ENCODE results near the gene MMP2. TPM values are rescaled to one million over a fixed set of nuclear protein-coding genes. Genes with fewer than 3 reads are reported as not detected.

Gene MMP2
- total RNA-seq, 4 donors from 2014 or later = 52.2 to 214 (median 123) TPM

DNA sequence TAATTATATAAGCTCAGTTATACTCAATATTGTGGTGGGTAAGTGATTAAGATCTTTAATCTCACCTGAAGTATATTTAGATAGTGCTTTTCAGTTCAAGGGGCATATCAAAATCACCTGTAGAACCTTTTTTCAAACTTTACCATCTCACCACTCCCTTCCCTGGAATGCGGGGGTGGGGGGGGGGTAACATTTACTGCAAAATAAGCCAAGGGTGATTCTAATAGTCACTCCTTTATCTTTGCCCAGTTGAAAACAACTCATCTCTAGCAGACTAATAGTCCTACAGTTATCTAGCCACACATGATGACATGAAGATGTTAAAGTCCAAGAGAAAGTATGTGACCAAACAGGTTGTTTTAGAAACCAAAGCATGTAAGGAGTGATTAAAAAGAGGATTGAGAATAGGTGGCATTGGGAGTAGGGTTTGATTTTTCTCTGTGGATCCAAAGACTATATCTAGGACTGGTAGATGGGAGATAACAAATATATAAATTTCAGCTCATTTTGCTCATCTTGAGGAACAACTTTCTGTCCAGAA is 51.4 kb downstream of the MMP2 start:
- DNase-seq = no peak
- TF ChIP-seq, protein P1, sequence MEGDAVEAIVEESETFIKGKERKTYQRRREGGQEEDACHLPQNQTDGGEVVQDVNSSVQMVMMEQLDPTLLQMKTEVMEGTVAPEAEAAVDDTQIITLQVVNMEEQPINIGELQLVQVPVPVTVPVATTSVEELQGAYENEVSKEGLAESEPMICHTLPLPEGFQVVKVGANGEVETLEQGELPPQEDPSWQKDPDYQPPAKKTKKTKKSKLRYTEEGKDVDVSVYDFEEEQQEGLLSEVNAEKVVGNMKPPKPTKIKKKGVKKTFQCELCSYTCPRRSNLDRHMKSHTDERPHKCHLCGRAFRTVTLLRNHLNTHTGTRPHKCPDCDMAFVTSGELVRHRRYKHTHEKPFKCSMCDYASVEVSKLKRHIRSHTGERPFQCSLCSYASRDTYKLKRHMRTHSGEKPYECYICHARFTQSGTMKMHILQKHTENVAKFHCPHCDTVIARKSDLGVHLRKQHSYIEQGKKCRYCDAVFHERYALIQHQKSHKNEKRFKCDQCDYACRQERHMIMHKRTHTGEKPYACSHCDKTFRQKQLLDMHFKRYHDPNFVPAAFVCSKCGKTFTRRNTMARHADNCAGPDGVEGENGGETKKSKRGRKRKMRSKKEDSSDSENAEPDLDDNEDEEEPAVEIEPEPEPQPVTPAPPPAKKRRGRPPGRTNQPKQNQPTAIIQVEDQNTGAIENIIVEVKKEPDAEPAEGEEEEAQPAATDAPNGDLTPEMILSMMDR (IDR thresholded peaks at IDR 0.05) = no peak
- no peak for TF ChIP-seq POLR2A (IDR thresholded peaks at IDR 0.05)
- no peak overlapping the region for H3K4me3 ChIP-seq

DNA sequence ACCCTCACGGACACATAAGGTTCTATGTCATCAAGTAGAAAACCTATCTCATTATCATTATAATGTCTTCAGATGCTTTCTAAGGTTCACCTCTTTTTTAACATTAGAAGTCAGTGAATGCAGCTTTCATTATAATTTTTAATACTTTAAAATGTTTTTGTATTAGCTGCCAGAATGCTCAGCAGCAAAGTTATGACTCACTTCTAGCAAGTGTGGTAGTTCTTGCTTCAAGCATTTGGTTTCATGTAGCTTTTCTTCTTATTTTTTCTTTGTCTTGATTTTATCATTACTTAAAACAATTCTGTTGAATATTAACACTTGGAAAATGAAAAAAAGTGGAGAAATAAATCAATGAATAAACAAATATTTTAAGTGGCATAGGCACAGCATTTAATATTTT is 53.2 kb downstream of the MMP2 start:
- H3K36me3 ChIP-seq = no peaks in the 10 kb centered on the region
- H3K4me1 ChIP-seq = no peaks in the 10 kb centered on the region
- H3K4me3 ChIP-seq = no peak overlapping the region
- H3K9me3 ChIP-seq = no peaks in the 10 kb centered on the region
- no peak for TF ChIP-seq POLR2A (IDR thresholded peaks at IDR 0.05)
- TF ChIP-seq, protein P1 (IDR thresholded peaks at IDR 0.05) = no peak
- no peaks in the 10 kb centered on the region for H3K27me3 ChIP-seq
- H3K27ac ChIP-seq = no peak overlapping the region
- DNase-seq = no peak

More for the DNA sequence above, 51.4 kb downstream of the MMP2 start:
- H3K27me3 ChIP-seq = no peaks in the 10 kb centered on the region
- H3K36me3 ChIP-seq = no peaks in the 10 kb centered on the region
- H3K4me1 ChIP-seq = no peaks in the 10 kb centered on the region
- H3K9me3 ChIP-seq = no peaks in the 10 kb centered on the region
- no peak overlapping the region for H3K27ac ChIP-seq

DNA sequence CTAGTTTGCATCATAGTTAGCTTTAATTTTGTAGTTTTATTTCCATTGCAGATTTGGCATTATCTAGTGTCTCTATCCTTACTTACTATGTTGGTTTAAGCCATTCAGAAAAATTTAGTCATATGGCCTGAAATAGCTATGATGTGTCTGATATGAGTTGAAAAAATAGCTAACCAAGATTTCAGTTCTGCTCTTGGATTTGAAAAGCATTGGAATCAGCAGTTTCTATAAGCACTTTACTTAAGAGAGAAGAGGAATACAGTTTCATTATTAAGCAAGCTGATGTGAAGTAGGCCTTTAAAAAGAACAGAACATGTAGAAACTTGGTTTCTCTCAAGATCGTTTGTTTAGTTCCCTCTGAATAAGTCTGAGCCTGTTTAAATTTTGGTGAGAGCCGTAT is 55.8 kb downstream of the MMP2 start:
- Histone ChIP-seq H3K9me3 (no peaks in the 10 kb centered on the region), H3K27ac (no peak overlapping the region), H3K4me3 (no peak overlapping the region), H3K4me1 (no peaks in the 10 kb centered on the region), H3K36me3 (no peaks in the 10 kb centered on the region), H3K27me3 (no peaks in the 10 kb centered on the region)
- TF ChIP-seq POLR2A (IDR thresholded peaks at IDR 0.05) = no peak
- TF ChIP-seq, protein P1 (IDR thresholded peaks at IDR 0.05) = no peak
- no peak for DNase-seq

DNA sequence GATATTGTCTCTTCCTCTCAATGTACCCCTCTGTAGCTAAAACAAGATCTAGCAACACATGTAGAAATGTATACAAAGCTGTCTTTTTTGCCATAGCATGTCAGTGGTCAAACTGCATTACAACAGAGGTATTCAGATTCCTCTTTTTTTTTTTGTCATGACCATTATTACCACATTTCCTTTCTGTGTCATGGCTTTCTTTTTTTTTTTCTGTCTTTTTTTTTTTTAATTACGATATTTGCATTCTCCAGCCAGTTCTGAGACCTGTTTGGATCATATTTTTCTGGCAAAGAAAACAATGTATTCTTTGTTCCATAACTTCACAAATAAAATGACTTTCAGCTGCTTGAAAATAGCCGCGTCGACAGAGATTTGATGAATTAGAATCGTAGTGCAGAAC is 60.1 kb downstream of the MMP2 start:
- no peak for TF ChIP-seq POLR2A (IDR thresholded peaks at IDR 0.05)
- TF ChIP-seq, protein P1 (IDR thresholded peaks at IDR 0.05) = no peak
- Histone ChIP-seq H3K27ac (no peak overlapping the region), H3K9me3 (no peaks in the 10 kb centered on the region), H3K4me3 (no peak overlapping the region), H3K4me1 (no peaks in the 10 kb centered on the region), H3K27me3 (no peaks in the 10 kb centered on the region), H3K36me3 (no peaks in the 10 kb centered on the region)
- DNase-seq = no peak

DNA sequence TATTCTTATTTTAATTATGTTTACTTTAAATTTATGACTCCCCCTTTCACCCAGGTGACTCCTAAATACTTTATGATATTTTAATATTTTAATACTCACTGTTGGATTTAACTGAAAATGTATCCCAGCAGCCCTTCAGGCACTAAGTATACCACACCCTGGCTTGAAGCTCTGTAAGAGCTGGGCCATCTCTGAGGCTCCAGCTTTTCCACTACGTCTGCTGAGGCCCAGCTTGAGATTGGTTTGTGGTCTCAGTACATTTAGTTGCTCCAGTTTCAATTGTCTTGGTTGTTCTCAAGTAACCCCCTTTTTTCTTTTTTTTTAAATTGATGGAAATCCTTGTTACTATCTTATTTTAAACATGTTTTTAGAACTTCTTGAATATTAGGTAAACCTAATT is 60.5 kb downstream of the MMP2 start:
- DNase-seq = no peak

More for the DNA sequence above, 60.5 kb downstream of the MMP2 start:
- TF ChIP-seq, protein P1 (IDR thresholded peaks at IDR 0.05) = no peak
- TF ChIP-seq POLR2A (IDR thresholded peaks at IDR 0.05) = no peak
- H3K27ac ChIP-seq = no peak overlapping the region
- no peaks in the 10 kb centered on the region for H3K27me3 ChIP-seq
- no peaks in the 10 kb centered on the region for H3K4me1 ChIP-seq
- H3K36me3 ChIP-seq = no peaks in the 10 kb centered on the region
- no peak overlapping the region for H3K4me3 ChIP-seq
- H3K9me3 ChIP-seq = no peaks in the 10 kb centered on the region

All from Peyer's patch (tissue), 4 donors.